NCI-H82 treated with DMSO at 0.1 percent for 48 hours (cell line): ENCODE results near the gene MRPL54.
"Not testable (repeated sequence)": the region's sequence is repeated elsewhere in the genome, so short reads cannot be mapped to it uniquely, and the experiment has no call there.

ENCODE experiments used
- DNase-seq: peaks from one replicate; lab custom pipeline; 2025; ENCODE audit not compliant: unreplicated experiment; lab: John Stamatoyannopoulos, UW

MRPL54 gene

DNA sequence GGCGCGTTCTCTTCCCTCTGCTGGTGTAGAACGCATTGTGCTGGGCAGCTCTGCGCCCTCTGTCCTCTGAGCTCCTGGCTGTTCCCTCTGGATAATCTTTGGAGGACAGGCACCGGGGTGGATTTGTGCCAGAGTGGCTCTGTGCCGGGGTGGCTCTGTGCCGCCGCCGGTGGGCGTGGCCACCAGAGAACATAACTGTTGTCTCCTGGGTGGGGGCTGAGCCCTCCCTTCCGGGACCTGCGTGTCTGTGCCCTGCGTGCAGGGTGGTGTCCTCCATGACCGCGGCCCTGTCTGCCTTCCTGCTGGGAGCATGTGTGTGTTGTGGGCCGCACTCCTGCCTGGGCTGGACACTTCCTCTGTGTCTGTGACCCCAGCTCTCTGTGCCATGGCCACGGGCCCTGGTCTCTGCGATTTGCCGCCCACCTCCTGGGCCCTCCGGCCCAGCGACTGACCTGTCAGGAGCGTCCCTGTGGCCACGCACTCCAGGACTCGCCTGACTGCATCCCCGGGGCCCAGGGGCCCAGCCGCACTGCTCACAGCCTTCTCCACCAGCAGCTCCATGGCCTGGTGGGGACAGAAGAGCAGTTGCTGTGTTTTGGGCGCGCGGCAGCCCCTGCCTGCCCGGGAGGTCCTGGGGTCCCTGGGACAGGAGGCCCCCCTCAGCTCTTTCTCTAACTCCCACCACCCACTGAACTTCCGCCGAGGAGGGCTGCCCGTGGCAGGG lies 46.1 kb downstream of the MRPL54 start:
- DNase-seq: no peak

DNA sequence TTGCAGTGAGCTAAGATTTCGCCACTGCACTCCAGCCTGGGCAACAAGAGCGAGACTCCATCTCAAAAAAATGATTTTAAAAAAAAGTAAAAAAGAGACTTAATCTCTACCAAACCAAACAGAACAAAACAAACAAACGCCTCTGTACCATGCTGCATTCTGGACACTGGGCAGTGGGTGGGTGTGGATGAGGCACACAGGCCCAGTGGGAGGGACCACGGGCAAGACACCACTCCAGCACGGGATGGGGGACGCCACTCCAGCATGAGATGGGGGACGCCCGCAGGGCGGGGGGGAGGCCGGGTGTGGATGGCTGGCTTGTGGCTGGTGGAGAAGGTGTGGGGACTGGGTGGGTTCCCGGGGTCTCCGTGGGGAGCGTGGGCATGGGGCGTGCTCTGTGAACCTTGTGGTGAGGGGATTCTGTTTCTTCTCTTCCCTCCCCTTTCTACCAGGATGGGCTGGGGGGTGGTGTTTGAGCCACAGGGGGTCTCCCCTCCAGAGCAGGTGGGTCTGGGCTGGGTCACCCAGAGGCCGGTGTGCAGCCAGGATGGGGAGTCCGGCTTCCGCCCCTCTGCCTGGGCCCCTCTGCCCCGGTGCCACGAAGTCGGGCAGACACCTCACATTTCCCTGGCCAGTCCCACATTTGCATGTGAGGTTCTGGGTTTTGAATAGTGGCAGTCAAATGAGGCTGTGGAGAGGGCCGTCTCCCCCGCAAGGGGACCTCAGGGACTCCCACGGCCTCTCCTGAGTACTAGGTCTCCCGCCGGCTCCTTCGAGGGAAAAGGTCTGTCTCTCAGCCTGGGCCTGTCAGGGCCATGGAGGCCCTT lies 47.6 kb downstream of the MRPL54 start:
- DNase-seq: no peak

DNA sequence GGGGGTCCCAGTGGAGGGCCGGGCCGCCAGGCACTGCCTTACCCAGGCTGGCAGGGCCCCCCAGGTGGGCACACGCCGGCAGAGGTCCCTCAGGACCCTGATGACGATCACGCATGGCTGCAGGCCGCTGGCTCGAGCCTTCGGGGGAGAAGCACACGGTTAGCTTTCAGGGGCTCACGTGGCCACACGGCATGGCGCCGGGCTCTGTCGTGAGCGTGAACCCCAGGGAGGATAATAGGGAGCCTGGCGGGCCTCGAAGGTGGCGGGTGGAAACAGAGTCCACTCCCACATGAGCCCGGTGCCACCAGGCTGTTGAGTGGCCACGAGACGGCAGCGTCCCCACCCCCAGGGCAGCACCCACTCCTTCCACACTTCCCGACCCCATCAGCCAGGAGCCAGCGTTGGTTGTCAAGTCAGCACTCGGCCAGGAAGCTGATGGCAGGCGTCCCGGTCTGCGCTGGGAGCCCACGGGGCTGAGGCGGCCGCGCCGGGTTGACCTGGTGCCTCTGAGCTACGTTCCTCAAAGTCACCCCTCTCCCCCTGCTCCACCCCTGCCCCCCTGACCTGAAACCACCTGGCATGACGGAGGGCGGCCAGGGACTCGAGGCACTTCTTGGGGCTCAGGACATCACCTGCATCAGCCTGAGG lies 48.4 kb downstream of the MRPL54 start:
- no peak for DNase-seq

DNA sequence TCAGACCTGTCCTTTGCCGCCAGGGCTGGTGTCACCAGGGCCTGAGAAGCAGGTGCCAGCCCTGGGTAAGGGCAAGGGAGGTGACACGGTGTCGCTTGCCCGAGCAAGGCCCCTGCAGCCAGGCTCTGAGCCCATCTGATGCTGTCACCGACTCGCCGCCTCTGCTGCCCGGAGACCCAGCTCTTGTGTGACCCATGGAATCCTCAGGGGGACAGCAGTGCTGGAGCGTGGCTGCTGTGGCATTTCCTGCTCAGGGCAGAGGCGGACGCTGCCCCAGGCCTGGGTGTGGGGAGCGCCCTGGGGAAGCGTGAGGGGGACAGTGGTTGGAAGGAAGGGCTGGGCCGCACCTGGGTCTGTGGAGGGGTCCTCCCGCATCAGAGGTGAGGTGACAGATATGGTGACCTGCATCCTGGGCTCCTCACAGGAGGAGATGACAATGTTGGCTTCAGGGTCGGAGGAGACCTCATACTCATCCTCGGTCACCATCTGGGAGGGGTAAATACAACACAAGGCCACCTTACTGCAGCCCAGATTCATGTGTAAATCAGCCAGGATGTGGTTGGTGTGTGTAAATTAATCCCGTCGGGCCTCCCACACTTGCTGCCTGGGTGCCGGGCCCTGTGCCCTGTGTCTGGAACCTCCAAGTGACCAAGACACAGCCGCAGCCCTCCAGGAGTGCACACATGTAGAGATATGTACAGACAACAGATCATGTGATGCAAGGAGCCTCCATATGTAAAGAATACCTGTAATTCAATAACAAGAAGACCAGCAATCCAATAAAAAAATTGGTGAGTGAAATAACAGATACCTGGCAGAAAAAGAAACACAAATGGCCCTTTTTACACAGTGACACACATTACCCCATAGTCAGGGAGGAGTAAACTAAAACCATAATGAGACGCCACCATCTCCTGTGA lies 51.3 kb downstream of the MRPL54 start:
- no peak for DNase-seq

DNA sequence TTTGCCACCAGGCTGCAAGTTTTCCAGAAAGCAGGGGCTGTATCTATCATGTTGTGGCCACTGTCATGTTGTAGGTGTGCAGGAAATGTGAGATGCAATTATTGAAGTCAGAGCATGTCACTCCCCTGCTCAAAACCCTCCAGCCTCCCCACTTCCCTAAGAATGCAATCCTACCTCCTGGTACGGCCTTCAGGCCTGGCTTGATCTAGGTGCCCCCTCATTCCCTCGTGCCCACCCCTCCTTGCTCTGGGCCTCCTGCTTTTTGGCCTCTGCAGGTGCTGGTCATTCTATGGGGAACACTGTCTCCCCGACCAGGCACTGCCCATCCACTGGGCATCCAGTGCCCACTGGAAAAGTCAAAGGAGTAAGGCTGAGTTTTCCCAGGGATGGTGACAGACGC lies 52.2 kb downstream of the MRPL54 start:
- no peak for DNase-seq

DNA sequence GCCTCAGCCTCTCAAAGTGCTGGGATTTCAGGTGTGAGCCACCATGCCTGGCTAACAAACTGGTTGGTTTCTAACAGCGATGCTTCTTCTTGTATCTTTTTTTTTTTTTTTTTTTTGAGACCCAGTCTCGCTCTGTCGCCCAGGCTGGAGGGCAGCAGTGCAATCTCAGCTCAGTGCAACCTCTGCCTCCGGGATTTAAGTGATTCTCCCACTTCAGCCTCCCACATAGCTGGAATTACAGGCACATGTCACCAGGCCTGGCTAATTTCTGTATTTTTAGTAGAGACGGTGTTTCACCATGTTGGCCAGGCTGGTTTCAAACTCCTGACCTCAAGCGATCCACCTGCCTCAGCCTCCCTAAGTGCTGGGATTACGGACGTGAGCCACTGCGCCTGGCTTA lies 53.7 kb downstream of the MRPL54 start:
- not testable (repeated sequence) for DNase-seq

DNA sequence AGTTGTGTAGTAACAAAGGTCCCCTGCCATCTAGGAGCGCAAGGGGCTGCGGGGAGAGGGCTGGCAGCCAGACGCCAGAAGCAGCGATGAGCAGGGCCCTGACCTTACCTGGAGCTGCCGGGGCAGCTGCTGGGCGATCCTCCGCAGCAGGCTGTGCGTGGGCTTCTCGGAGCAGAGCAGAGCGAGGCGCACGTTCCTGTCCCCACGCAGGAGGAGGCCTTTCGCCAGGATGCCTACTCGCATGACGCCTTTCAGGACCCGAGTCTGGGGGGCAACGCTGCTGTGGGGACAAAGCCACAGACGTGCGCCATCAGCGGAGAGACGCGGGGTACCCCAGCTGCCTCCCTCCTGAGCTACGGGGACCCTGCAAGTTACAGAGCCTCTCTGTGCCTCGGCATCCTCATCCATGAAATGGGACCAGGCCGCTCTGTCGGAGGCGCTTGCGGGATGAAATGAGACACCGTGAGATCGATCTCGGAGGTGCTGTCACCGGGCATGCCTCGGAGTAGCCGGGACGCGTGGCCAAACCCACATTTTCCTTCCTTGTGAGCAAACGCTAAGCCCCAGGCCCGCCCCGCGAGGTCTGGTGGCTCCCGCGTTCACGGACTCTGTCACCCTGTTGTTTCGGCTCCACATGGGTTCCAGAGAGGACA lies 54.2 kb downstream of the MRPL54 start:
- no peak for DNase-seq
